SK-MEL-5 (cell line): Measurements from ENCODE around the gene SCAMP2. TPM values are rescaled to one million over a fixed set of nuclear protein-coding genes. Genes with fewer than 3 reads are reported as not detected.

Experiments
- DNase-seq: peaks from one replicate; pipeline ENCODE4 v3.0.0-alpha.2; 2016; ENCODE audit warnings: low read depth, low spot score
- in situ Hi-C: cut with HindIII; loops from 2 replicates; pipeline ENCODE4 v1.10.0; 2016; ENCODE audit warnings: low sequenced_read_pairs, high pct_unique_total_duplicates, low pct_unique_long_range_greater_than_20kb
- total RNA-seq: library from RNA; depleted of rRNA; stranded (reverse); fragments of >200 nt; shearing (Covaris generic); gene quantifications from 2 replicates; pipeline ENCODE4 v1.2.3, GENCODE V29; 2014

SCAMP2 gene
- total RNA-seq, 1 experiment from 2014 or later: 14.2 TPM

GRCh38 chr15:74832826-74833225 lies 40.3 kb downstream of the SCAMP2 start:
- no peak for DNase-seq

GRCh38 chr15:74831813-74832495 lies 41.2 kb downstream of the SCAMP2 start:
- in situ Hi-C loops: no loop called here

More at GRCh38 chr15:74832826-74833225, 40.3 kb downstream of the SCAMP2 start:
- in situ Hi-C loops: no loop called here

GRCh38 chr15:74830868-74831267 lies 42.3 kb downstream of the SCAMP2 start:
- no peak for DNase-seq
- in situ Hi-C loops: no loop called here

More at GRCh38 chr15:74831813-74832495, 41.2 kb downstream of the SCAMP2 start:
- no peak for DNase-seq

GRCh38 chr15:74829991-74830390 lies 43.2 kb downstream of the SCAMP2 start:
- in situ Hi-C loops: no loop called here
- DNase-seq: no peak

- DNase-seq: no peak
- in situ Hi-C loops: no loop called here
Measured at GRCh38 chr15:74829486-74829885, 43.7 kb downstream of the SCAMP2 start.

- no peak for DNase-seq
- in situ Hi-C loops: no loop called here
Measured at GRCh38 chr15:74828835-74829234, 44.3 kb downstream of the SCAMP2 start.

- in situ Hi-C loops: no loop called here
- DNase-seq: no peak
Measured at GRCh38 chr15:74827614-74828013, 45.6 kb downstream of the SCAMP2 start.

GRCh38 chr15:74826921-74827320 lies 46.2 kb downstream of the SCAMP2 start:
- DNase-seq: no peak
- in situ Hi-C loops: no loop called here

GRCh38 chr15:74826364-74826819 lies 46.8 kb downstream of the SCAMP2 start, which contains the start of gene CPLX3:
Gene CPLX3, plus strand, starts transcription at chr15:74826627. Its CDS starts 77 bp downstream, at chr15:74826704.
- in situ Hi-C loops: no loop called here
- DNase-seq: no peak

GRCh38 chr15:74825866-74826265 lies 47.3 kb downstream of the SCAMP2 start:
- in situ Hi-C loops: no loop called here
- DNase-seq: no peak

- in situ Hi-C loops: no loop called here
Measured at GRCh38 chr15:74824976-74825375, 48.2 kb downstream of the SCAMP2 start.

GRCh38 chr15:74823324-74823723 lies 49.8 kb downstream of the SCAMP2 start:
- in situ Hi-C loops: no loop called here

More at GRCh38 chr15:74824976-74825375, 48.2 kb downstream of the SCAMP2 start:
- no peak for DNase-seq

GRCh38 chr15:74822233-74822632 lies 50.9 kb downstream of the SCAMP2 start:
- in situ Hi-C loops: no loop called here

More at GRCh38 chr15:74823324-74823723, 49.8 kb downstream of the SCAMP2 start:
- DNase-seq: no peak

GRCh38 chr15:74821790-74822158 lies 51.4 kb downstream of the SCAMP2 start:
- in situ Hi-C loops: no loop called here
- DNase-seq: no peak

More at GRCh38 chr15:74822233-74822632, 50.9 kb downstream of the SCAMP2 start:
- no peak for DNase-seq

GRCh38 chr15:74821091-74821789 lies 51.9 kb downstream of the SCAMP2 start:
- in situ Hi-C loops: no loop called here
- no peak for DNase-seq

- DNase-seq: no peak
- in situ Hi-C loops: no loop called here
Measured at GRCh38 chr15:74820056-74820455, 53.1 kb downstream of the SCAMP2 start.

- DNase-seq: no peak
- in situ Hi-C loops: no loop called here
Measured at GRCh38 chr15:74817370-74817737, 55.8 kb downstream of the SCAMP2 start.

GRCh38 chr15:74816624-74817369 lies 56.4 kb downstream of the SCAMP2 start:
- no peak for DNase-seq
- in situ Hi-C loops: no loop called here
